ENCODE results near the gene NUMA1. TPM values are rescaled to one million over a fixed set of nuclear protein-coding genes. Genes with fewer than 3 reads are reported as not detected.

Gene NUMA1
- total and polyA plus RNA-seq, 2 of the 8 experiments (the other 6 are each of a cell fraction or from before 2014, with no cell fraction given): 101 to 107 TPM

- H3K27ac ChIP-seq (ENCODE audit: low read depth, low read length): no peak overlapping the region
These were observed 1.9 kb downstream of the NUMA1 start for GRCh38 chr11:72078477-72078876.

More at GRCh38 chr11:72078477-72078876, 1.9 kb downstream of the NUMA1 start:
- ChIA-PET POLR2A (ENCODE audit: partially characterized antibody) (interaction anchor here (0.9 to 2.5 kb wide), 6 partner anchors 8 to 76 kb away, joined by 3 to 10 read pairs (median 6); partner anchors contain the start of gene ANAPC15), CTCF (ENCODE audit: partially characterized antibody) (interaction anchor here (0.6 to 3.0 kb wide), 11 partner anchors 11 to 69 kb away, joined by 3 to 16 read pairs (median 3); no protein-coding TSS in a partner anchor)
- TF ChIP-seq YY1 (IDR thresholded peaks at IDR 0.05; ENCODE audit: low read depth, low read length): no peak
- TF ChIP-seq CBX5 (IDR thresholded peaks at IDR 0.05; ENCODE audit: low read depth, low read length): no peak
- Histone ChIP-seq H3K9me3 (ENCODE audit: insufficient read depth in 2 of 2, low read depth in 1 of 2, low read length in 1 of 2) (no peaks in the 10 kb centered on the region), H3K4me3 (ENCODE audit: extremely low read depth in 1 of 4, insufficient read depth in 2 of 4, low read depth in 3 of 4, low read length in 4 of 4) (peak overlapping the region in 1 of 4 experiments; percentile 100; a peak in 3 of 8 replicates), H3K18ac (ENCODE audit: extremely low read depth, low read length) (no peak overlapping the region), H3K36me3 (ENCODE audit: control insufficient read depth in 2 of 4, insufficient read depth in 4 of 4, low read length in 3 of 4) (no peaks in the 10 kb centered on the region; a peak in 2 of 8 replicates), H3K23me2 (ENCODE audit: low read depth, low read length) (peaks cover 4% of the 10 kb centered on the region; the same call in 1 of the 2 replicates), H2AFZ (ENCODE audit: low read length) (no peak overlapping the region), H3K27me3 (replicated peaks in 1 of 4; ENCODE audit: control insufficient read depth in 3 of 4, extremely low read depth in 1 of 4, insufficient read depth in 3 of 4, low read length in 3 of 4) (no peaks in the 10 kb centered on the region), H2BK120ac (replicated peaks; ENCODE audit: low read depth, low read length) (no peak overlapping the region), H3K79me1 (ENCODE audit: low read depth, low read length) (peaks cover 8% of the 10 kb centered on the region; the same call in 1 of the 2 replicates), H3K4me2 (ENCODE audit: insufficient read depth in 1 of 2, low read depth in 2 of 2, low read length in 2 of 2) (peak overlapping the region; percentile 79 to 86; a peak in 2 of 4 replicates), H3K4ac (replicated peaks; ENCODE audit: insufficient read length, low read depth, low read length) (no peak overlapping the region), H4K5ac (ENCODE audit: insufficient read length, low read depth, low read length) (no peak overlapping the region), H2BK12ac (ENCODE audit: low read depth, low read length) (no peak overlapping the region), H2BK20ac (ENCODE audit: low read length) (no peak overlapping the region), H3K4me1 (replicated peaks in 1 of 4; ENCODE audit: control insufficient read depth in 3 of 4, insufficient read depth in 4 of 4, low read length in 3 of 4) (peaks cover 0 to 5% (median 0%) of the 10 kb centered on the region in 4 experiments; a peak in 3 of 7 replicates), H2BK5ac (ENCODE audit: low read depth, low read length) (no peak overlapping the region), H3K79me2 (ENCODE audit: control insufficient read depth in 1 of 2, insufficient read depth in 2 of 2, low read length in 2 of 2) (peaks cover 19 to 63% of the 10 kb centered on the region in 2 experiments), H4K20me1 (replicated peaks in 1 of 2; ENCODE audit: control insufficient read depth in 1 of 2, insufficient read depth in 2 of 2, low read length in 2 of 2) (peaks cover 4 to 6% of the 10 kb centered on the region in 2 experiments), H4K91ac (replicated peaks; ENCODE audit: insufficient read length, low read length) (no peak overlapping the region), H4K8ac (ENCODE audit: extremely low read depth, insufficient read depth, low read length) (no peak overlapping the region), H2BK15ac (ENCODE audit: low read length) (no peak overlapping the region), H2AK5ac (ENCODE audit: low read depth, low read length) (no peak overlapping the region), H3K9ac (replicated peaks in 1 of 4; ENCODE audit: extremely low read depth in 1 of 4, low read depth in 3 of 4, low read length in 3 of 4) (no peak overlapping the region), H3K14ac (ENCODE audit: insufficient read length) (no peak overlapping the region), H3K23ac (ENCODE audit: insufficient read length) (no peak overlapping the region), H3K56ac (replicated peaks; ENCODE audit: insufficient read length, low read depth, low read length) (peak overlapping the region; percentile 30)
- FAIRE-seq: no peak
- 93% methylated on average over 6 of the region's 6 CpGs; no CpG with 5 or more reads in 1 of the 2 experiments for WGBS, 2 experiments (ENCODE audit: extremely low coverage in 1 of 2, insufficient coverage in 1 of 2, insufficient read length in 1 of 2, insufficient replicate concordance in 2 of 2, low coverage in 1 of 2, low lambda C conversion rate in 2 of 2, missing lambda C conversion rate in 1 of 2)
- no peak for DNase-seq (ENCODE audit: low read depth in 1 of 2, low spot score in 2 of 2)
